ENCODE results near the gene CITED1. TPM values are rescaled to one million over a fixed set of nuclear protein-coding genes. Genes with fewer than 3 reads are reported as not detected.
"Not testable (repeated sequence)": the region's sequence is repeated elsewhere in the genome, so short reads cannot be mapped to it uniquely, and the experiment has no call there.

The CITED1 gene
- total and polyA plus RNA-seq, 7 donors = 0.19 to 2.3 (median 0.78) TPM; not detected in 3

DNA sequence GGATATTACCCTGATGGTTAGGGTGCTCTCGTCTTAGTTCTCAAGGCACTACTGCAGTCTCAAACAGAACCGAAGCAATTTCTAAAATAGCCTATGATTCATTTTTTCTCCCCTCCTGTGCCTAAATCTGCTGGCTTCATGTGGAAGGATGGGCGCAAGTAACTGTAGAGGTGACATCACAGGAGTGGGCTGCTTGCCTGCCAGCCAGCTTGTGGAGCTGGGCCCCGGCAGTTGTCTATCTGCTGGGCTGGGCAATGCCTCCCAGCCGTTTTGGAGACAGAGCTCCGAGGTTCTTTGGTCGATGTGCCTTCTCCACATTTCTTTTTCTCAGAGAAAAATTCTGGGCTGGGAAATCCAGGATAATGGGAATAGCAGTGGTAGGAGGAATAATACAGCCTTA is 34.3 kb upstream of the CITED1 start:
- ATAC-seq = no peak

DNA sequence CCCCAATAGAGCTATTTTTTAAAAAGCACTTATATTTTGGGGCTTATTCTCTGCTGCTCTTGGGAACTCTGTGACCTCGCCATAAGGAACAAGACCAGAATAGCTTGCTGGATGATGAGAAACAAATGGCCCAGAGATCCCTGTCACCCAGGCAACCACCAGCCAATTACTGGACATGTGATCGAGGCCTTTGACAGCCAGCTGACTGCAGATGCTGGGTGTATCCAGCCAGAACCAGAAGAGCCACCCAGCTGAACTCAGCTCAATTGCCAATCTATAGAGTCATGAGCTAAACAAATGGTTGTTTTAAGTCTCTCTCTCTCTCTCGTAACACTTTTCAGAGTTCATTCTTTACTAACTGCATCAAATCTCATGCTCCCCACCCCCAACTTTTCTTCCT is 24.4 kb upstream of the CITED1 start:
- intact Hi-C loops (cut with DNase I) = no loop called here
- TF ChIP-seq, protein P1, sequence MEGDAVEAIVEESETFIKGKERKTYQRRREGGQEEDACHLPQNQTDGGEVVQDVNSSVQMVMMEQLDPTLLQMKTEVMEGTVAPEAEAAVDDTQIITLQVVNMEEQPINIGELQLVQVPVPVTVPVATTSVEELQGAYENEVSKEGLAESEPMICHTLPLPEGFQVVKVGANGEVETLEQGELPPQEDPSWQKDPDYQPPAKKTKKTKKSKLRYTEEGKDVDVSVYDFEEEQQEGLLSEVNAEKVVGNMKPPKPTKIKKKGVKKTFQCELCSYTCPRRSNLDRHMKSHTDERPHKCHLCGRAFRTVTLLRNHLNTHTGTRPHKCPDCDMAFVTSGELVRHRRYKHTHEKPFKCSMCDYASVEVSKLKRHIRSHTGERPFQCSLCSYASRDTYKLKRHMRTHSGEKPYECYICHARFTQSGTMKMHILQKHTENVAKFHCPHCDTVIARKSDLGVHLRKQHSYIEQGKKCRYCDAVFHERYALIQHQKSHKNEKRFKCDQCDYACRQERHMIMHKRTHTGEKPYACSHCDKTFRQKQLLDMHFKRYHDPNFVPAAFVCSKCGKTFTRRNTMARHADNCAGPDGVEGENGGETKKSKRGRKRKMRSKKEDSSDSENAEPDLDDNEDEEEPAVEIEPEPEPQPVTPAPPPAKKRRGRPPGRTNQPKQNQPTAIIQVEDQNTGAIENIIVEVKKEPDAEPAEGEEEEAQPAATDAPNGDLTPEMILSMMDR (IDR thresholded peaks at IDR 0.05) = no peak
- H3K4me3 ChIP-seq = no peak overlapping the region
- H3K4me1 ChIP-seq = no peaks in the 10 kb centered on the region
- ATAC-seq (no peak), DNase-seq (no peak)
- no peak overlapping the region for H3K27ac ChIP-seq
- H3K27me3 ChIP-seq (ENCODE audit: insufficient read depth in 3 of 3, low read length in 2 of 3) = peaks cover 0 to 20% (median 0%) of the 10 kb centered on the region in 3 donors
- no peaks in the 10 kb centered on the region for H3K36me3 ChIP-seq (ENCODE audit: insufficient read depth in 1 of 2, low read depth in 1 of 2)
- WGBS, 3 donors = 68 to 78% (median 73%) methylated on average over 3 of the region's 3 CpGs
- H3K9me3 ChIP-seq = peaks cover 6% of the 10 kb centered on the region

More for the DNA sequence above, 34.3 kb upstream of the CITED1 start:
- Histone ChIP-seq H3K27ac (no peak overlapping the region), H3K36me3 (ENCODE audit: insufficient read depth in 1 of 2, low read depth in 1 of 2) (no peaks in the 10 kb centered on the region), H3K9me3 (no peaks in the 10 kb centered on the region), H3K27me3 (ENCODE audit: insufficient read depth in 3 of 3, low read length in 2 of 3) (peaks cover 0 to 1% (median 0%) of the 10 kb centered on the region in 3 donors), H3K4me3 (no peak overlapping the region), H3K4me1 (no peaks in the 10 kb centered on the region)
- no peak for DNase-seq
- intact Hi-C loops (cut with DNase I) = no loop called here
- WGBS, 3 donors = 59 to 77% (median 65%) methylated on average over 7 of the region's 7 CpGs
- TF ChIP-seq, protein P1 (IDR thresholded peaks at IDR 0.05) = no peak

DNA sequence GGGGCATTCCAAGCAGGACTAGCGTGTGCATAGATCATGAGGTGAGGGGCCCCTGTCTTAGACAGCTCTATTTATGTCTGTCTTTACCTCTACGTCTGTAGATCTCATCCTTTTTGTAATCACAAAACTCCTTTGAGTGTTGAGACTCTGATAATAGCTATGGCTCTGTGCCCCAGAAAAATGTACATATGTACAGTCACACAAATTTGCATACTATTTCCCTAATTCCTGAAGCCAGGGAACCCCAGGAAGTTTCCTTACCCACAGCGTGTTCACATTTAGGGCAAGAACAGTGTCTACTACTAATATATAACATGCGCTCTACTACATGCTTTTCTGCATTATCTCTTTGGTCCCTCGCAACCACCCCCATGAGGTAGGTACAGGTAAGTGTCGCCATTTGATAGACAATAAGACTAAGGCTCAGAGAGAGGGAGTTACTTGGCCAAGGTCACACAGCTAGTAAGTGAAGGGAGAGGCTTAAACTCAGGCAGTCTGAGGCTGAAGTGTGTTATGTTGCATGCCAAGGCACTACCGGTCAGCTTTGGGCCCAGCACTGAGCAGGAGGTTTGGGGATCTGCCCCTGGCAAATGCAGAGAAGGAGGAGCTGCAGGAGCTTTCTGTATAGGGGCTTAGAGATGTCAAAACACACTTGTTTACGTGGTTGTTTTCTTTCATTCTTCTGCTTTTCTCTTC is 21.0 kb upstream of the CITED1 start:
- WGBS, 3 donors = 72 to 92% (median 92%) methylated on average over 8 of the region's 8 CpGs
- Histone ChIP-seq H3K27me3 (ENCODE audit: insufficient read depth in 3 of 3, low read length in 2 of 3) (peaks cover 0 to 10% (median 0%) of the 10 kb centered on the region in 3 donors), H3K9me3 (peaks cover 6% of the 10 kb centered on the region), H3K4me1 (no peaks in the 10 kb centered on the region), H3K27ac (no peak overlapping the region), H3K4me3 (no peak overlapping the region), H3K36me3 (ENCODE audit: insufficient read depth in 1 of 2, low read depth in 1 of 2) (no peaks in the 10 kb centered on the region)
- intact Hi-C loops (cut with DNase I) = no loop called here
- DNase-seq (no peak), ATAC-seq (no peak)
- TF ChIP-seq, protein P1 (IDR thresholded peaks at IDR 0.05) = no peak

DNA sequence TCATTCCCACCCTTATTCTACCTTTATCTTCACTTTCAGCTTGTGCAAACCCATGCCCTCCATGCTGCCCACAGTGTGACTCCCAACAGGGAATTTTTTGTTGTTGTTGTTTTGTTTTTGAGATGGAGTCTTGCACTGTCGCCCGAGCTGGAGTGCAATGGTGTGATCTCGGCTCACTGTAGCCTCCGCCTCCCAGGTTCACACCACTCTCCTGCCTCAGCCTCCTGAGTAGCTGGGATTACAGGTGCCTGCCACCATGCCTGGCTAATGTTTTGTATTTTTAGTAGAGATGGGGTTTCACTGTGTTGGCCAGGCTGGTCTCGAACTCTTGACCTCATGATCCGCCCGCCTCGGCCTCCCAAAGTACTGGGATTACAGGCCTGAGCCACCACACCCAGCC is 13.9 kb upstream of the CITED1 start:
- H3K27me3 ChIP-seq (ENCODE audit: insufficient read depth in 3 of 3, low read length in 2 of 3) = peaks cover 0 to 27% (median 0%) of the 10 kb centered on the region in 3 donors
- H3K36me3 ChIP-seq (ENCODE audit: insufficient read depth in 1 of 2, low read depth in 1 of 2); H3K9me3 ChIP-seq; H3K4me3 ChIP-seq; H3K27ac ChIP-seq; H3K4me1 ChIP-seq; ATAC-seq; DNase-seq; intact Hi-C loops (cut with DNase I): not testable (repeated sequence)
- 91 to 98% (median 98%) methylated on average over 8 of the region's 8 CpGs for WGBS, 3 donors

DNA sequence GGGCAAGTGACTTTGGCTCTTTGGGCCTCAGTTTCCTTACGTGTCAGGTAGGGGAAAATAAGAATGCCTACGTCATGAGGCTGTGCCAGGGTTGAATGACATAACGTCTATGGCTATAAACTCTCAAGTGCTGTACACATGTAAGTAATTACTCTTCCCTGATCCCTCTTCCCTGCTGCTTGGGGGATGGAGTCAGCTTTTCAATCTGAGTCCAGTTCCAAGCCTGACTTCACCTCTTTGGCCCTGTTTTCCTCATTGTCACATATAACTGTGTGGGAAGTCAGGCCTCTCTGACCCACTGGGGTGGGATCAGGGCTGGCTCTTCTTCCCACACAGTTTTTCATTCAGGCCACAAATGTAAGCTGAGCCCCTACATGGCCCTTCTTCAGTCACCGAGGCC is 11.4 kb upstream of the CITED1 start:
- no peaks in the 10 kb centered on the region for H3K4me1 ChIP-seq
- no peak for DNase-seq
- WGBS, 3 donors = 66 to 87% (median 79%) methylated on average over 3 to 4 of the region's 4 CpGs
- no peaks in the 10 kb centered on the region for H3K36me3 ChIP-seq (ENCODE audit: insufficient read depth in 1 of 2, low read depth in 1 of 2)
- H3K27ac ChIP-seq = no peak overlapping the region
- intact Hi-C loops (cut with DNase I) = no loop called here
- H3K27me3 ChIP-seq (ENCODE audit: insufficient read depth in 3 of 3, low read length in 2 of 3) = peaks cover 0 to 36% (median 0%) of the 10 kb centered on the region in 3 donors
- TF ChIP-seq, protein P1 (IDR thresholded peaks at IDR 0.05) = no peak
- H3K9me3 ChIP-seq = no peaks in the 10 kb centered on the region
- no peak overlapping the region for H3K4me3 ChIP-seq
- ATAC-seq = no peak

Measured in psoas muscle (tissue), 8 donors.